ENCODE results near the gene HUS1B.

DNA sequence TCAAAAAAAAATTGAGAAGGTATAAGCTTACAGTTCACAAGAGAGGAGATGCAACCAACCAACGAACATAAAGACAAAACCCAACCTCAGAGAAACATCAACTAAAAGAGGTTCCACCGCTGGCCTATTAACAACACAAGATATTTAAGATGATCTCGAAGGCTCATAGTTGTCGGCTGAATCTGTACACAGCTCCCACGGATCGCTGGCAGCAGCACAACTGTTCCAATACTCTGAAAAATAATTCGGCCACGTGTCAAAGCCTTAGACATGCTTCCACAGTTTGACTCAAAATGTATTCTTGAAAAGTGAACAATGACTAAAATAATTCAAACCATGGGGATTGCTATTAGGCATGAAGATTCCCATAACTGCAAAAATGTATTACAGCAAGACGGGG, 22.4 kb upstream of the HUS1B start:
- TF ChIP-seq MEF2D (CRISPR knock-in tag; IDR thresholded peaks at IDR 0.05) (no peak), GTF2F1 (IDR thresholded peaks at IDR 0.05; ENCODE audit: low read length) (no peak), RFX1 (IDR thresholded peaks at IDR 0.05) (no peak)
- TF ChIP-seq, protein P1, sequence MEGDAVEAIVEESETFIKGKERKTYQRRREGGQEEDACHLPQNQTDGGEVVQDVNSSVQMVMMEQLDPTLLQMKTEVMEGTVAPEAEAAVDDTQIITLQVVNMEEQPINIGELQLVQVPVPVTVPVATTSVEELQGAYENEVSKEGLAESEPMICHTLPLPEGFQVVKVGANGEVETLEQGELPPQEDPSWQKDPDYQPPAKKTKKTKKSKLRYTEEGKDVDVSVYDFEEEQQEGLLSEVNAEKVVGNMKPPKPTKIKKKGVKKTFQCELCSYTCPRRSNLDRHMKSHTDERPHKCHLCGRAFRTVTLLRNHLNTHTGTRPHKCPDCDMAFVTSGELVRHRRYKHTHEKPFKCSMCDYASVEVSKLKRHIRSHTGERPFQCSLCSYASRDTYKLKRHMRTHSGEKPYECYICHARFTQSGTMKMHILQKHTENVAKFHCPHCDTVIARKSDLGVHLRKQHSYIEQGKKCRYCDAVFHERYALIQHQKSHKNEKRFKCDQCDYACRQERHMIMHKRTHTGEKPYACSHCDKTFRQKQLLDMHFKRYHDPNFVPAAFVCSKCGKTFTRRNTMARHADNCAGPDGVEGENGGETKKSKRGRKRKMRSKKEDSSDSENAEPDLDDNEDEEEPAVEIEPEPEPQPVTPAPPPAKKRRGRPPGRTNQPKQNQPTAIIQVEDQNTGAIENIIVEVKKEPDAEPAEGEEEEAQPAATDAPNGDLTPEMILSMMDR (CRISPR knock-in tag; IDR thresholded peaks at IDR 0.05), result no peak
